ENCODE measurements around the gene NDC80. TPM values are rescaled to one million over a fixed set of nuclear protein-coding genes. Genes with fewer than 3 reads are reported as not detected.

Gene NDC80
- total RNA-seq, 1 donor from 2014 or later = 0.55 TPM

- TF ChIP-seq CTCF (IDR thresholded peaks at IDR 0.05; ENCODE audit: borderline replicate concordance) = no peak
- no peaks in the 10 kb centered on the region for H3K4me1 ChIP-seq
- intact Hi-C loops (cut with micrococcal nuclease) = no loop called here
- H3K36me3 ChIP-seq = no peaks in the 10 kb centered on the region
- H3K27ac ChIP-seq (replicated peaks) = no peak overlapping the region
- no peaks in the 10 kb centered on the region for H3K27me3 ChIP-seq (ENCODE audit: low read depth)
- H3K9me3 ChIP-seq (replicated peaks) = no peaks in the 10 kb centered on the region
- no peak for DNase-seq
- H3K4me3 ChIP-seq = no peak overlapping the region
Measured at GRCh38 chr18:2587788-2588187, 16.4 kb downstream of the NDC80 start.

- H3K36me3 ChIP-seq = no peaks in the 10 kb centered on the region
- no peak for DNase-seq
- H3K4me3 ChIP-seq = peak overlapping the region; percentile 27
- H3K27ac ChIP-seq (replicated peaks) = peak overlapping the region; percentile 10
- intact Hi-C loops (cut with micrococcal nuclease) = no loop called here
- no peaks in the 10 kb centered on the region for H3K4me1 ChIP-seq
- no peak for TF ChIP-seq CTCF (IDR thresholded peaks at IDR 0.05; ENCODE audit: borderline replicate concordance)
- H3K9me3 ChIP-seq (replicated peaks) = no peaks in the 10 kb centered on the region
- no peaks in the 10 kb centered on the region for H3K27me3 ChIP-seq (ENCODE audit: low read depth)
Measured at GRCh38 chr18:2588666-2589344, 17.4 kb downstream of the NDC80 start.

GRCh38 chr18:2589345-2590068 lies 18.1 kb downstream of the NDC80 start:
- TF ChIP-seq CTCF (IDR thresholded peaks at IDR 0.05; ENCODE audit: borderline replicate concordance) = no peak
- Histone ChIP-seq H3K4me1 (no peaks in the 10 kb centered on the region), H3K4me3 (peak overlapping the region; percentile 27), H3K27ac (replicated peaks) (peak overlapping the region; percentile 10), H3K27me3 (ENCODE audit: low read depth) (no peaks in the 10 kb centered on the region), H3K9me3 (replicated peaks) (no peaks in the 10 kb centered on the region), H3K36me3 (no peaks in the 10 kb centered on the region)
- DNase-seq = no peak
- intact Hi-C loops (cut with micrococcal nuclease) = no loop called here

- Histone ChIP-seq H3K9me3 (replicated peaks) (no peaks in the 10 kb centered on the region), H3K4me3 (peak overlapping the region; percentile 27), H3K27ac (replicated peaks) (peak overlapping the region; percentile 0), H3K4me1 (no peaks in the 10 kb centered on the region), H3K27me3 (ENCODE audit: low read depth) (no peaks in the 10 kb centered on the region), H3K36me3 (no peaks in the 10 kb centered on the region)
- no peak for DNase-seq
- intact Hi-C loops (cut with micrococcal nuclease) = no loop called here
- no peak for TF ChIP-seq CTCF (IDR thresholded peaks at IDR 0.05; ENCODE audit: borderline replicate concordance)
Measured at GRCh38 chr18:2590303-2590702, 18.9 kb downstream of the NDC80 start.

GRCh38 chr18:2597639-2598038 lies 26.3 kb downstream of the NDC80 start:
- H3K27ac ChIP-seq (replicated peaks) = no peak overlapping the region
- H3K36me3 ChIP-seq = no peaks in the 10 kb centered on the region
- TF ChIP-seq CTCF (IDR thresholded peaks at IDR 0.05; ENCODE audit: borderline replicate concordance) = no peak
- H3K4me3 ChIP-seq = no peak overlapping the region
- H3K27me3 ChIP-seq (ENCODE audit: low read depth) = no peaks in the 10 kb centered on the region
- H3K4me1 ChIP-seq = no peaks in the 10 kb centered on the region
- H3K9me3 ChIP-seq (replicated peaks) = no peaks in the 10 kb centered on the region
- DNase-seq = no peak
- intact Hi-C loops (cut with micrococcal nuclease) = no loop called here
